LNCaP clone FGC (cell line): ENCODE results near the gene MIA2.

ENCODE experiments used
- DNase-seq: peaks from one replicate; pipeline ENCODE4 v3.0.0-alpha.2; 2011; ENCODE audit warnings: low read depth
- H3K4me3 ChIP-seq: 2 replicates; pipeline ENCODE4 v1.5.1; 2011; ENCODE audit warnings: mild to moderate bottlenecking, low read depth, low read length, control low read depth
- CTCF ChIP-seq: IDR thresholded peaks from 2 replicates; pipeline ENCODE4 v1.5.1; 2012; ENCODE audit warnings: mild to moderate bottlenecking; ENCODE audit not compliant: control insufficient read depth, insufficient read depth; ENCODE audit errors: extremely low read depth

The MIA2 gene

GRCh38 chr14:39374851-39375250 is 141.1 kb downstream of the MIA2 start:
- DNase-seq: no peak

GRCh38 chr14:39376667-39377403 is 143.1 kb downstream of the MIA2 start:
- no peak overlapping the region for H3K4me3 ChIP-seq
- DNase-seq: no peak
- TF ChIP-seq CTCF: no peak

More at GRCh38 chr14:39374851-39375250, 141.1 kb downstream of the MIA2 start:
- TF ChIP-seq CTCF: no peak
- H3K4me3 ChIP-seq: no peak overlapping the region

GRCh38 chr14:39381366-39381765 is 147.7 kb downstream of the MIA2 start:
- DNase-seq: no peak
- no peak overlapping the region for H3K4me3 ChIP-seq
- no peak for TF ChIP-seq CTCF

- no peak for DNase-seq
- TF ChIP-seq CTCF: no peak
These were observed 148.7 kb downstream of the MIA2 start for GRCh38 chr14:39382463-39382862.

GRCh38 chr14:39383026-39383660 is 149.4 kb downstream of the MIA2 start:
- no peak overlapping the region for H3K4me3 ChIP-seq
- no peak for TF ChIP-seq CTCF
- no peak for DNase-seq

More at GRCh38 chr14:39382463-39382862, 148.7 kb downstream of the MIA2 start:
- H3K4me3 ChIP-seq: no peak overlapping the region

GRCh38 chr14:39383741-39384140 is 150.0 kb downstream of the MIA2 start:
- DNase-seq: no peak
- H3K4me3 ChIP-seq: no peak overlapping the region
- TF ChIP-seq CTCF: no peak
